ENCODE measurements around the gene PDZD7.

GRCh38 chr10:100981178-100981772 is 49.7 kb downstream of the PDZD7 start:
- TF ChIP-seq, protein P1, sequence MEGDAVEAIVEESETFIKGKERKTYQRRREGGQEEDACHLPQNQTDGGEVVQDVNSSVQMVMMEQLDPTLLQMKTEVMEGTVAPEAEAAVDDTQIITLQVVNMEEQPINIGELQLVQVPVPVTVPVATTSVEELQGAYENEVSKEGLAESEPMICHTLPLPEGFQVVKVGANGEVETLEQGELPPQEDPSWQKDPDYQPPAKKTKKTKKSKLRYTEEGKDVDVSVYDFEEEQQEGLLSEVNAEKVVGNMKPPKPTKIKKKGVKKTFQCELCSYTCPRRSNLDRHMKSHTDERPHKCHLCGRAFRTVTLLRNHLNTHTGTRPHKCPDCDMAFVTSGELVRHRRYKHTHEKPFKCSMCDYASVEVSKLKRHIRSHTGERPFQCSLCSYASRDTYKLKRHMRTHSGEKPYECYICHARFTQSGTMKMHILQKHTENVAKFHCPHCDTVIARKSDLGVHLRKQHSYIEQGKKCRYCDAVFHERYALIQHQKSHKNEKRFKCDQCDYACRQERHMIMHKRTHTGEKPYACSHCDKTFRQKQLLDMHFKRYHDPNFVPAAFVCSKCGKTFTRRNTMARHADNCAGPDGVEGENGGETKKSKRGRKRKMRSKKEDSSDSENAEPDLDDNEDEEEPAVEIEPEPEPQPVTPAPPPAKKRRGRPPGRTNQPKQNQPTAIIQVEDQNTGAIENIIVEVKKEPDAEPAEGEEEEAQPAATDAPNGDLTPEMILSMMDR (IDR thresholded peaks at IDR 0.05): no peak
- TF ChIP-seq POLR2A (IDR thresholded peaks at IDR 0.05): no peak
